NCI-H82 (cell line): ENCODE data around the gene VRK3.
"Not testable (repeated sequence)": the region's sequence is repeated elsewhere in the genome, so short reads cannot be mapped to it uniquely, and the experiment has no call there.

Experiments used
- DNase-seq: peaks from one replicate; lab custom pipeline; 2025; lab: John Stamatoyannopoulos, UW

VRK3 gene

GRCh38 chr19:49956115-49956495 lies 69.1 kb downstream of the VRK3 start:
- DNase-seq: no peak

- DNase-seq: no peak
Observed at GRCh38 chr19:49954933-49955332, 70.2 kb downstream of the VRK3 start.

GRCh38 chr19:49954092-49954829 lies 70.9 kb downstream of the VRK3 start:
- no peak for DNase-seq

- no peak for DNase-seq
Observed at GRCh38 chr19:49953416-49953815, 71.8 kb downstream of the VRK3 start.

GRCh38 chr19:49952906-49953305 lies 72.3 kb downstream of the VRK3 start:
- no peak for DNase-seq

- DNase-seq: no peak
Observed at GRCh38 chr19:49952479-49952836, 72.7 kb downstream of the VRK3 start.

GRCh38 chr19:49951806-49952478 lies 73.2 kb downstream of the VRK3 start:
- no peak for DNase-seq

- no peak for DNase-seq
Observed at GRCh38 chr19:49950956-49951526, 74.1 kb downstream of the VRK3 start.

- no peak for DNase-seq
Observed at GRCh38 chr19:49950590-49950948, 74.6 kb downstream of the VRK3 start.

GRCh38 chr19:49949742-49950589 lies 75.2 kb downstream of the VRK3 start:
- no peak for DNase-seq

- no peak for DNase-seq
Observed at GRCh38 chr19:49946415-49946814, 78.8 kb downstream of the VRK3 start.

- not testable (repeated sequence) for DNase-seq
Observed at GRCh38 chr19:49944567-49944966, 80.6 kb downstream of the VRK3 start.

GRCh38 chr19:49940482-49940791 lies 84.7 kb downstream of the VRK3 start:
- no peak for DNase-seq

GRCh38 chr19:49939721-49940481 lies 85.3 kb downstream of the VRK3 start:
- peak; percentile 28 for DNase-seq

- DNase-seq: no peak
Observed at GRCh38 chr19:49938662-49939061, 86.5 kb downstream of the VRK3 start.

GRCh38 chr19:49937750-49938381 lies 87.3 kb downstream of the VRK3 start:
- DNase-seq: peak; percentile 86

- no peak for DNase-seq
Observed at GRCh38 chr19:49936549-49936948, 88.6 kb downstream of the VRK3 start.

GRCh38 chr19:49933643-49934042 lies 91.5 kb downstream of the VRK3 start:
- no peak for DNase-seq

GRCh38 chr19:49932731-49933131 lies 92.4 kb downstream of the VRK3 start:
- DNase-seq: no peak

- no peak for DNase-seq
Observed at GRCh38 chr19:49932041-49932451, 93.1 kb downstream of the VRK3 start.

- DNase-seq: no peak
Observed at GRCh38 chr19:49931293-49932040, 93.7 kb downstream of the VRK3 start.
